OCI-LY7 (cell line): ENCODE measurements around the gene HEATR5A. TPM values are rescaled to one million over a fixed set of nuclear protein-coding genes. Genes with fewer than 3 reads are reported as not detected.

Experiments
- BruUV-seq: library from RNA; stranded (reverse); fragments of 400-500 nt; replicated peaks from 2 replicates; lab custom pipeline; 2021; lab: Mats Ljungman, UMichigan
- CTCF ChIA-PET: fragments of 300-600 bp; sonication (Branson Sonifier 250); formaldehyde crosslinking; loops from one replicate; lab custom pipeline; 2022; ENCODE audit warnings: antibody characterized with exemption; ENCODE audit not compliant: unreplicated experiment; lab: Charles Lee
- POLR2A ChIA-PET: fragments of 300-600 bp; sonication (Branson Sonifier 250); formaldehyde crosslinking; loops from one replicate; lab custom pipeline; 2022; ENCODE audit warnings: antibody characterized with exemption; lab: Charles Lee
- DNase-seq: peaks from one replicate; pipeline ENCODE4 v3.0.0-alpha.2; 2015; ENCODE audit warnings: low spot score
- H2AFZ ChIP-seq: fragments of 200-600 bp; sonication (generic), shearing (Covaris generic); 2 replicates; pipeline ENCODE4 v1.6.1; 2014; ENCODE audit warnings: mild to moderate bottlenecking, antibody characterized with exemption, low read length, moderate library complexity
- H3K27ac ChIP-seq: fragments of 200-600 bp; sonication (generic); 2 replicates; pipeline ENCODE4 v1.5.1; 2014; ENCODE audit warnings: mixed run types, low read depth, mild to moderate bottlenecking, moderate library complexity, low read length, inconsistent platforms; ENCODE audit not compliant: poor library complexity, severe bottlenecking
- H3K36me3 ChIP-seq: fragments of 200-600 bp; sonication (generic); 2 replicates; pipeline ENCODE4 v1.6.1; 2014; ENCODE audit warnings: mild to moderate bottlenecking, antibody characterized with exemption, low read length, moderate library complexity, mixed read lengths; ENCODE audit not compliant: insufficient read depth
- H3K4me1 ChIP-seq: fragments of 200-600 bp; sonication (generic); 2 replicates; pipeline ENCODE4 v1.5.1; 2014; ENCODE audit warnings: mild to moderate bottlenecking, low read length; ENCODE audit not compliant: insufficient read depth, poor library complexity, severe bottlenecking
- H3K4me2 ChIP-seq: fragments of 200-600 bp; sonication (generic); 2 replicates; pipeline ENCODE4 v1.6.1; 2014; ENCODE audit warnings: mild to moderate bottlenecking, low read length
- H3K4me3 ChIP-seq: fragments of 200-600 bp; sonication (generic); 2 replicates; pipeline ENCODE4 v1.5.1; 2014; ENCODE audit warnings: mild to moderate bottlenecking, low read depth, low read length; ENCODE audit not compliant: poor library complexity, severe bottlenecking
- H3K79me2 ChIP-seq: fragments of 200-600 bp; sonication (generic); 2 replicates; pipeline ENCODE4 v1.6.1; 2016; ENCODE audit warnings: low read depth, mild to moderate bottlenecking, low read length, moderate library complexity, mixed read lengths; ENCODE audit not compliant: insufficient read depth
- H3K9me2 ChIP-seq: fragments of 200-600 bp; sonication (generic); 2 replicates; pipeline ENCODE4 v1.6.1; 2016; ENCODE audit warnings: mild to moderate bottlenecking, low read length, mixed read lengths; ENCODE audit not compliant: insufficient read depth
- H3K9me3 ChIP-seq: fragments of 200-600 bp; sonication (generic); 2 replicates; pipeline ENCODE4 v1.6.1; 2014; ENCODE audit warnings: mild to moderate bottlenecking, mixed run types, low read length, mixed read lengths
- H4K20me1 ChIP-seq: fragments of 200-600 bp; sonication (generic); 2 replicates; pipeline ENCODE4 v1.6.1; 2014; ENCODE audit warnings: mild to moderate bottlenecking, antibody characterized with exemption, low read length, moderate library complexity, mixed read lengths; ENCODE audit not compliant: insufficient read depth
- EZH2phosphoT487 ChIP-seq: fragments of 200-600 bp; sonication (generic); IDR thresholded peaks from 2 replicates; pipeline ENCODE4 v1.6.1; 2018; ENCODE audit warnings: low read depth, borderline replicate concordance, mild to moderate bottlenecking, mixed run types, antibody characterized with exemption, low read length, moderate library complexity, mixed read lengths
- intact Hi-C: fragments of 100-400 bp; cut with micrococcal nuclease; formaldehyde crosslinking; loops from one replicate; pipeline ENCODE4 v1.10.0; 2022; ENCODE audit not compliant: unreplicated experiment
- total RNA-seq, 2 experiments: library from RNA; depleted of rRNA in 1 of 2; stranded (reverse); fragments of >200 nt in 1 of 2; shearing (Covaris generic) in 1 of 2; gene quantifications; 2 replicates each; pipeline ENCODE4 v1.2.3, GENCODE V29; 2014 to 2022
- TF ChIP-seq, protein P1 (sequence below): fragments of 200-600 bp; sonication (generic); conservative IDR thresholded peaks from 2 replicates; pipeline ENCODE4 v1.5.1; 2014; ENCODE audit warnings: mild to moderate bottlenecking, antibody characterized with exemption, low read length, moderate library complexity, mixed read lengths

The HEATR5A gene
- total RNA-seq, 2 experiments from 2014 or later, result 12.0 to 16.2 TPM

DNA sequence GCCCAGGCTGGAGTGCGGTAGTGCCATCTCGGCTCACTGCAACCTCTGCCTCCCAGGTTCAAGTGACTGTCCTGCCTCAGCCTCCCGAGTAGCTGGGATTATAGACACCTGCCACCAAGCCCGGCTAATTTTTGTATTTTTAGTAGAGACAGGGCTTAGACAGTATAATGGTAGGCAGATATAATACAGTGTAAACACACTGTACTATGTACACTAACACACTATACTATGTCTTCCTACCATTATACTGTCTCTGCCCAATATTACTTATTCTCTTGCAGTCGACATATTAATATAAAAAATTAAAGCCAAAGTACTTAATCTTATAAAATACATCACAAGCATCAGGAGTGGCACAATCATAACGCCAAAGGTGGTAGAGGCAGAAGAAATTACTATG lies 21.9 kb upstream of the HEATR5A start:
- H3K4me1 ChIP-seq, result no peaks in the 10 kb centered on the region

GRCh38 chr14:31441273-31442111 lies 21.1 kb upstream of the HEATR5A start:
- Histone ChIP-seq H3K4me3 (no peak overlapping the region), H3K27ac (no peak overlapping the region), H4K20me1 (no peaks in the 10 kb centered on the region), H2AFZ (no peak overlapping the region), H3K9me3 (no peaks in the 10 kb centered on the region), H3K4me1 (no peaks in the 10 kb centered on the region), H3K79me2 (no peaks in the 10 kb centered on the region), H3K36me3 (peaks cover 34% of the 10 kb centered on the region), H3K9me2 (no peaks in the 10 kb centered on the region), H3K4me2 (no peak overlapping the region)
- intact Hi-C loops, result no loop called here
- DNase-seq, result no peak
- ChIA-PET POLR2A (interaction anchor here (0.6 to 0.7 kb wide), 2 partner anchors 348 to 440 kb away, joined by 3 read pairs; no protein-coding TSS in a partner anchor), CTCF (no interaction called here)
- TF ChIP-seq, protein P1, sequence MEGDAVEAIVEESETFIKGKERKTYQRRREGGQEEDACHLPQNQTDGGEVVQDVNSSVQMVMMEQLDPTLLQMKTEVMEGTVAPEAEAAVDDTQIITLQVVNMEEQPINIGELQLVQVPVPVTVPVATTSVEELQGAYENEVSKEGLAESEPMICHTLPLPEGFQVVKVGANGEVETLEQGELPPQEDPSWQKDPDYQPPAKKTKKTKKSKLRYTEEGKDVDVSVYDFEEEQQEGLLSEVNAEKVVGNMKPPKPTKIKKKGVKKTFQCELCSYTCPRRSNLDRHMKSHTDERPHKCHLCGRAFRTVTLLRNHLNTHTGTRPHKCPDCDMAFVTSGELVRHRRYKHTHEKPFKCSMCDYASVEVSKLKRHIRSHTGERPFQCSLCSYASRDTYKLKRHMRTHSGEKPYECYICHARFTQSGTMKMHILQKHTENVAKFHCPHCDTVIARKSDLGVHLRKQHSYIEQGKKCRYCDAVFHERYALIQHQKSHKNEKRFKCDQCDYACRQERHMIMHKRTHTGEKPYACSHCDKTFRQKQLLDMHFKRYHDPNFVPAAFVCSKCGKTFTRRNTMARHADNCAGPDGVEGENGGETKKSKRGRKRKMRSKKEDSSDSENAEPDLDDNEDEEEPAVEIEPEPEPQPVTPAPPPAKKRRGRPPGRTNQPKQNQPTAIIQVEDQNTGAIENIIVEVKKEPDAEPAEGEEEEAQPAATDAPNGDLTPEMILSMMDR, result no peak
- no peak for TF ChIP-seq EZH2phosphoT487
- BruUV-seq, result no TSS peak

More for the DNA sequence above, 21.9 kb upstream of the HEATR5A start:
- no TSS peak for BruUV-seq
- no peaks in the 10 kb centered on the region for H3K9me2 ChIP-seq
- ChIA-PET CTCF (no interaction called here), POLR2A (interaction anchor here (0.6 kb wide), 1 partner anchor 440 kb away, joined by 3 read pairs; no protein-coding TSS in a partner anchor)
- TF ChIP-seq, protein P1, result no peak
- no peak for TF ChIP-seq EZH2phosphoT487
- H3K27ac ChIP-seq, result no peak overlapping the region
- intact Hi-C loops, result no loop called here
- no peaks in the 10 kb centered on the region for H4K20me1 ChIP-seq
- no peaks in the 10 kb centered on the region for H3K9me3 ChIP-seq
- H3K4me3 ChIP-seq, result no peak overlapping the region
- no peak overlapping the region for H2AFZ ChIP-seq
- H3K4me2 ChIP-seq, result no peak overlapping the region
- no peaks in the 10 kb centered on the region for H3K79me2 ChIP-seq
- DNase-seq, result no peak
- H3K36me3 ChIP-seq, result peaks cover 40% of the 10 kb centered on the region

- POLR2A ChIA-PET, result interaction anchor here (0.6 kb wide), 1 partner anchor 78 kb away, joined by 4 read pairs; no protein-coding TSS in a partner anchor
- DNase-seq, result no peak
- no peaks in the 10 kb centered on the region for H4K20me1 ChIP-seq
- H3K9me2 ChIP-seq, result no peaks in the 10 kb centered on the region
- H3K4me1 ChIP-seq, result no peaks in the 10 kb centered on the region
- no peak overlapping the region for H3K27ac ChIP-seq
- CTCF ChIA-PET, result no interaction called here
- no peaks in the 10 kb centered on the region for H3K79me2 ChIP-seq
- no peaks in the 10 kb centered on the region for H3K9me3 ChIP-seq
- TF ChIP-seq, protein P1, result no peak
- no peak for TF ChIP-seq EZH2phosphoT487
- no peak overlapping the region for H3K4me2 ChIP-seq
- no peak overlapping the region for H3K4me3 ChIP-seq
- no peak overlapping the region for H2AFZ ChIP-seq
- BruUV-seq, result no TSS peak
- peaks cover 23% of the 10 kb centered on the region for H3K36me3 ChIP-seq
- intact Hi-C loops, result no loop called here
These were observed 19.9 kb upstream of the HEATR5A start for GRCh38 chr14:31440280-31440679.
